GM18870 (cell line): ENCODE data around the gene AIG1.
"Not testable (repeated sequence)": the region's sequence is repeated elsewhere in the genome, so short reads cannot be mapped to it uniquely, and the experiment has no call there.

Experiments used
- ATAC-seq: cut with Tn5 transposase; IDR thresholded peaks from one replicate; pipeline ENCODE4 v1.9.1; 2021; ENCODE audit warnings: moderate library complexity; ENCODE audit not compliant: unreplicated experiment

Gene AIG1

GRCh38 chr6:143125455-143125854 lies 64.8 kb downstream of the AIG1 start:
- no peak for ATAC-seq

GRCh38 chr6:143125864-143126573 lies 65.3 kb downstream of the AIG1 start:
- ATAC-seq: no peak

GRCh38 chr6:143126574-143126941 lies 65.9 kb downstream of the AIG1 start:
- ATAC-seq: no peak

GRCh38 chr6:143127941-143128680 lies 67.4 kb downstream of the AIG1 start:
- ATAC-seq: no peak

- ATAC-seq: no peak
Observed at GRCh38 chr6:143128681-143129015, 68.0 kb downstream of the AIG1 start.

GRCh38 chr6:143130928-143131327 lies 70.2 kb downstream of the AIG1 start:
- ATAC-seq: no peak

- no peak for ATAC-seq
Observed at GRCh38 chr6:143135325-143135724, 74.6 kb downstream of the AIG1 start.

- no peak for ATAC-seq
Observed at GRCh38 chr6:143135797-143136561, 75.3 kb downstream of the AIG1 start.

GRCh38 chr6:143136647-143137046 lies 76.0 kb downstream of the AIG1 start:
- ATAC-seq: no peak

GRCh38 chr6:143139239-143139784 lies 78.6 kb downstream of the AIG1 start:
- ATAC-seq: no peak

GRCh38 chr6:143139884-143140283 lies 79.2 kb downstream of the AIG1 start:
- not testable (repeated sequence) for ATAC-seq

- ATAC-seq: no peak
Observed at GRCh38 chr6:143140767-143141166, 80.1 kb downstream of the AIG1 start.

- ATAC-seq: no peak
Observed at GRCh38 chr6:143141442-143141841, 80.8 kb downstream of the AIG1 start.

- ATAC-seq: no peak
Observed at GRCh38 chr6:143146186-143146851, 85.6 kb downstream of the AIG1 start.

GRCh38 chr6:143149771-143150170 lies 89.1 kb downstream of the AIG1 start:
- ATAC-seq: no peak

- no peak for ATAC-seq
Observed at GRCh38 chr6:143150281-143150680, 89.6 kb downstream of the AIG1 start.

GRCh38 chr6:143151381-143151780 lies 90.7 kb downstream of the AIG1 start:
- no peak for ATAC-seq

- ATAC-seq: no peak
Observed at GRCh38 chr6:143155681-143156080, 95.0 kb downstream of the AIG1 start.

GRCh38 chr6:143157131-143157530 lies 96.4 kb downstream of the AIG1 start:
- ATAC-seq: no peak

- ATAC-seq: no peak
Observed at GRCh38 chr6:143158113-143158581, 97.5 kb downstream of the AIG1 start.

- no peak for ATAC-seq
Observed at GRCh38 chr6:143159001-143159400, 98.3 kb downstream of the AIG1 start.
